Fibroblast of the aortic adventitia (primary cell): ENCODE measurements around the gene STING1. TPM values are rescaled to one million over a fixed set of nuclear protein-coding genes. Genes with fewer than 3 reads are reported as not detected.

Source experiments
- DNase-seq: peaks from one replicate; pipeline ENCODE4 v3.0.0-alpha.2; 2010; ENCODE audit warnings: low read depth
- H3K4me3 ChIP-seq: 2 replicates; pipeline ENCODE4 v1.5.1; 2011; ENCODE audit warnings: low read depth, mild to moderate bottlenecking, control low read depth, low read length, moderate library complexity
- total RNA-seq: library from RNA; depleted of rRNA; stranded (reverse); fragments of >200 nt; gene quantifications from 2 replicates; pipeline ENCODE4 v1.2.3, GENCODE V29; 2012; ENCODE audit warnings: low replicate concordance
- TF ChIP-seq, protein P1 (sequence below): IDR thresholded peaks from 2 replicates; pipeline ENCODE4 v1.5.1; 2011; ENCODE audit warnings: mild to moderate bottlenecking, low read length, control low read depth, inconsistent platforms; ENCODE audit not compliant: insufficient read depth

The STING1 gene
- total RNA-seq, 1 donor = 42.1 TPM

DNA sequence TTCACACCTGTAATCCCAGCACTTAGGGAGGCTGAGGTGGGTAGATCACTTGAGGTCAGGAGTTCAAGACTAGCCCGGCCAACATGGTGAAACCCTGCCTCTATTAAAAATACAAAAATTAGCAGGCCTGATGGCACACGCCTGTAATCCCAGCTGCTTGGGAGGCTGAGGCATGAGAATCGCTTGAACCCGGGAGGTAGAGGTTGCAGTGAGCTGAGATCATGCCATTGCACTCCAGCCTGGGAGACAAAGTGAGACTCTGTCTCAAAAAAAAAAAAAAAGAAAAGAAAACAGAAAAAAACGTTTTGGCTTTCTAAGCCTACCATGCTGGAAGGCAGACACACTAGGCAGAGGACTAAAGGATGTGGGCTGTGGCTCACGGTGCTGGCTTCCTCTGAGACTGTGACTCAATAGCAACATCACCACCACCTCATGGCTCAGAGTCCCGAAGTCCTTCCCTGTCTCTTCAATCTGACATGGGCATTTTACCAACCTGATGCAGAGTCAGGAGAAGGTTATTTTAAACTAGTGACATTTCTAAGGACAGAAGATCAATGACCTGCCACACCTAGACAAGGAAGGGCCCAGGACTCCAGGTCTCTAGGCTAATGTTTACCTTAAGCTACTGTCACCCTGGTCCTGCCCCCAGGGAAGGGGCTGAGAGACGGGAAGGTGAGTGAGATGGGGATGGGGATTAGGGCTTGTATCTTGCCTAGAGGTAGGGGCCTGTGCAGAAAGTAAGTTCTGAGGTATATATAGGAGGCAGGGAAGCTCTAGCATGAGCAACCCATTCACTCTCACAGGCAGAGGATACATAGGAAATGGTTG, 23.8 kb downstream of the STING1 start:
- no peak overlapping the region for H3K4me3 ChIP-seq
- TF ChIP-seq, protein P1, sequence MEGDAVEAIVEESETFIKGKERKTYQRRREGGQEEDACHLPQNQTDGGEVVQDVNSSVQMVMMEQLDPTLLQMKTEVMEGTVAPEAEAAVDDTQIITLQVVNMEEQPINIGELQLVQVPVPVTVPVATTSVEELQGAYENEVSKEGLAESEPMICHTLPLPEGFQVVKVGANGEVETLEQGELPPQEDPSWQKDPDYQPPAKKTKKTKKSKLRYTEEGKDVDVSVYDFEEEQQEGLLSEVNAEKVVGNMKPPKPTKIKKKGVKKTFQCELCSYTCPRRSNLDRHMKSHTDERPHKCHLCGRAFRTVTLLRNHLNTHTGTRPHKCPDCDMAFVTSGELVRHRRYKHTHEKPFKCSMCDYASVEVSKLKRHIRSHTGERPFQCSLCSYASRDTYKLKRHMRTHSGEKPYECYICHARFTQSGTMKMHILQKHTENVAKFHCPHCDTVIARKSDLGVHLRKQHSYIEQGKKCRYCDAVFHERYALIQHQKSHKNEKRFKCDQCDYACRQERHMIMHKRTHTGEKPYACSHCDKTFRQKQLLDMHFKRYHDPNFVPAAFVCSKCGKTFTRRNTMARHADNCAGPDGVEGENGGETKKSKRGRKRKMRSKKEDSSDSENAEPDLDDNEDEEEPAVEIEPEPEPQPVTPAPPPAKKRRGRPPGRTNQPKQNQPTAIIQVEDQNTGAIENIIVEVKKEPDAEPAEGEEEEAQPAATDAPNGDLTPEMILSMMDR = no peak
- peak; percentile 75 for DNase-seq

DNA sequence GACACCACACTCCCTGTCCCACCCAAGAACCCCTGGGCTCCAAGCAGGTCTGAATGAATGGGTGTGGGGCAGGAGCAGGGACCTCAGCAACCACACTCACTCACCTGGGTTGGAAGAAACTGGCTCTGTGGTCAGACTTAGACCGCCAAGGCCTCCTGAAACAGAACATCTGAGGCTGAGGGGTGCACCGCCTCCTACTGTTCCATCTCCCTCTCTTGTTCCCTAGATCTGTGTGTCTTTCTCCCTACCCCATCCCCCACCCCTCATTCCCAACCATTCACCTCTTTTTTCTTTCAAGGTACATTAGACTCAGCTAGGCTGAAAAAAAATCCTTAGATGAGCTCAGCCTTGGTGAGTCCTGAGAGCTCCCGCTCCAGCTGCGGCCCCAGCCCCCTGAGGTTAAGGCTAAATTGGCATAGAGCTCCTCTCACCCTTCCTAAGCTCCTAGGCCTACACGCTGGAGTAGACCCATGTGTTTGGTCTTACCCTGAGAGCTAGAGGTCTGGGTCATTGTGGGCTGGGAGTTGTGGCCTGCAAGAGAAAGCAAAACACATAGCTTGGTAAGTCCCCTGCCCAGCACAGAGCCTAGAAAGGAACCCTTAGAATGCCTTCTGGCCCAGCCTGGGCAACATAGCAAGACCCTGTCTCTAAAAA, 24.8 kb downstream of the STING1 start:
- TF ChIP-seq, protein P1 = no peak
- H3K4me3 ChIP-seq = no peak overlapping the region
- no peak for DNase-seq

DNA sequence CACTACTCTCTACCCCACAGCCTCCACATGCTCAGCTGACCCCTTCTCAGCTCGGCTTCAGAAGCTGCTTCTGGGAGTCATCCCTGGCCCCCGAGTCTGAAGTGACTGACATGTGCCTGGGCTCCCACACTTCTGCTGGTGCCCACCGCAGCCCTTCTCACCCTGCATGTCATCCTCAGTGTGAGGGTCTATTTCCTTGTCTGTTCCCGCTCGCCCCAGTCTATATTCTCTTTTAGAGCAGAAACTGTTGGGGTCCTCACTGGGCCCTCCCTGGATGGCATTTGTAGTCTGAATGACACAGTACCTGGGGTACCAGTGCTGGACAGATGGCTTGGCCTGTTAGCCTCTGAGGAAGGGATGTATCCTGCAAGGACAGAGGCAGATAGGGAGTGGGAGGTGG, 25.3 kb downstream of the STING1 start:
- H3K4me3 ChIP-seq = no peak overlapping the region
- TF ChIP-seq, protein P1 = no peak
- DNase-seq = no peak

DNA sequence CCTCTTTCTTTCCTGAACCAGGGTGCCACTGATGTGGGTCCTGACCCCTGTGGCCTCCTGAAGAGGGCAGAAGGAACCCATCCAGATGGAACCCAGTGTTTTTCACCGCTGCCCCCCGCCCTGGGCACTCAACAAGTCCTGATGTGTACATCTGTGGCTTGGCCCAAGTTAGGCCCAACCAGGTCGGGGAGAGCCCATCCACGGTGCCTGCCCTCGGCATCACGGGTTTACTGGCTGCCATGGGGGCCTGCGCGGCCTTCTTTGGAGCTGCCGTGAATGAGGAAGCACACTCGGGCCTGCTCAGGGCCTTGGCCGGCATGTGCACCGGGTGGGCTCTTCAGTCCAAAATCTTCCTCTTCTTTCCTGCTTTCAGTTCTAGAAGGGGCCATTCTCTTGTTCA, 25.8 kb downstream of the STING1 start:
- no peak overlapping the region for H3K4me3 ChIP-seq
- DNase-seq = no peak
- TF ChIP-seq, protein P1 = no peak

DNA sequence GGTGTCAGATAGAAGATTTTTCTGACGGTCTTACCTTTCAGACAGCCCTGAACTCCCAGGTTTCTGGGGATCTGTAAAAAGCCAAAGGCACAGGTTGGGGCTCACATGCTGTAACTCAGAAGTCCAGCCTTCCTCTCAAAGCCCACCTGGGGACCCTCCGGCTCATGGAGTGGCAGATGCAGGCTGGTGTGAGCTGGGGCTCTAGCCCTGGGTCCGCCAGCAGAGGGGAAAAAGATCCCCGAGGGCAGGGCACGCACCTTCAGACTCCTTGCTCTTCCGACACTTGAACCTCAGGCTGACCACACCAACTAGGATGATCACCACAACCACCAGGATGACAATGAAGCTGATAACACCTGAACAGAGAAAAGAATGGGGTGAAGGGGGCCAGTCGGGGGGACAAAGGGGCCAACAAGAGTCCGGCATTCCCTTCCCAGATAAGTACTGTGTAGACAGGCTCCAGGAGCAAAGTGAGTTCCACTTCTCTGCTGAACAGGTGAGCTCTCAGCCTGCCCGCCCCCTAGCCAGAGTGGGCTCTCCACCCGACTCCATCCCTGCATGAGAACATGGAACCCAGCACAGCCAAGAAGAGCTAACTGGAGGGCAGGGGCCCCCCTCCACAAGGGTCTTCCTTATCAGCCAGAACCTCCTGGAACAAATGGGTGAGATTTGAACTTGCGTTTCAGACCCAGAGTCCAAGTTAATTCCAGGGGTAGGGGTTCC, 27.8 kb downstream of the STING1 start:
- DNase-seq = no peak
- TF ChIP-seq, protein P1 = no peak
- H3K4me3 ChIP-seq = no peak overlapping the region

DNA sequence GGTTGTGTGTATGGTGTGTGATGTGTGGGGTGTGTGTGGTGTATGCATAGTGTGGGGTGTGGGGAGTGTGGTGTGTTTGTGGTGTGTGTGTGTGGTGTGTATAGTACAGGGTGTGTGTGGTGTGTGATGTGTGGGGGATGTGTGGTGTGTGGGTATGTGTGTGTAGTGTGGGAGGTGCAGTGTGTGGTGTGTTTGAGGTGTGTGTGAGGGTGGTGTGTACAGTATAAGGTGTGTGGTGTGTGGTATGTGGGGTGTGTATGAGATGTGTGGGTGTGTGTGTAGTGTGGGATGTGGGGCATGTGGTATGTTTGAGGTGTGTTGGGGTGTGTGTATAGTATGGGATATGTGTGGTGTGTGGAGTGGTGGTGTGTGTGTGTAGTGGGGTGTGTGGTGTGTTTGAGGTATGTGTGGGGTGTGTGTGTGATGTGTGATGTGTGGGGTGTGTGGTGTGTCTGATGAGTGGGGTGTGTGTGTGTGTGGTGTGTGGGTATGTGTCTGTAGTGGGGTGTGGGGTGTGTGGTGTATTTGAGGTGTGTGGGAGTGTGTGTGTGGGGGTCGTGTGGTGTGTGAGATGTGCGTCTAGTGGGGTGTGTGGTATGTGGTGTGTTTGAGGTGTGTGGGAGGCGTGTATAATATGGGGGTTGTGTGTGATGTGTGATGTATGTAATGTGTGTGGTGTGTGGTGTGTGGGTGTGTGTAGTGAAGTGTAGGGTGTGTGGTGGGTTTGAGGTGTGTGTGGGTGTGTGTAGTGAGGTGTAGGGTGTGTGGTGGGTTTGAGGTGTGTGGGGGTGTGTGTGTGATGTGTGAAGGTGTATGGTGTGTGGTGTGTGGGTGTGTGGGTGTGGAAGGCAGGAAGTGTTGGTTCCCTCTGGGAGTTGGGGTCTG, 28.6 kb downstream of the STING1 start:
- TF ChIP-seq, protein P1 = no peak
- DNase-seq = no peak
- no peak overlapping the region for H3K4me3 ChIP-seq
